ENCODE measurements around the gene INSYN1. TPM values are rescaled to one million over a fixed set of nuclear protein-coding genes. Genes with fewer than 3 reads are reported as not detected.

The INSYN1 gene
- total and polyA plus RNA-seq, 2 of the 13 experiments (the other 11 are each of a cell fraction or from before 2014, with no cell fraction given), result not detected

DNA sequence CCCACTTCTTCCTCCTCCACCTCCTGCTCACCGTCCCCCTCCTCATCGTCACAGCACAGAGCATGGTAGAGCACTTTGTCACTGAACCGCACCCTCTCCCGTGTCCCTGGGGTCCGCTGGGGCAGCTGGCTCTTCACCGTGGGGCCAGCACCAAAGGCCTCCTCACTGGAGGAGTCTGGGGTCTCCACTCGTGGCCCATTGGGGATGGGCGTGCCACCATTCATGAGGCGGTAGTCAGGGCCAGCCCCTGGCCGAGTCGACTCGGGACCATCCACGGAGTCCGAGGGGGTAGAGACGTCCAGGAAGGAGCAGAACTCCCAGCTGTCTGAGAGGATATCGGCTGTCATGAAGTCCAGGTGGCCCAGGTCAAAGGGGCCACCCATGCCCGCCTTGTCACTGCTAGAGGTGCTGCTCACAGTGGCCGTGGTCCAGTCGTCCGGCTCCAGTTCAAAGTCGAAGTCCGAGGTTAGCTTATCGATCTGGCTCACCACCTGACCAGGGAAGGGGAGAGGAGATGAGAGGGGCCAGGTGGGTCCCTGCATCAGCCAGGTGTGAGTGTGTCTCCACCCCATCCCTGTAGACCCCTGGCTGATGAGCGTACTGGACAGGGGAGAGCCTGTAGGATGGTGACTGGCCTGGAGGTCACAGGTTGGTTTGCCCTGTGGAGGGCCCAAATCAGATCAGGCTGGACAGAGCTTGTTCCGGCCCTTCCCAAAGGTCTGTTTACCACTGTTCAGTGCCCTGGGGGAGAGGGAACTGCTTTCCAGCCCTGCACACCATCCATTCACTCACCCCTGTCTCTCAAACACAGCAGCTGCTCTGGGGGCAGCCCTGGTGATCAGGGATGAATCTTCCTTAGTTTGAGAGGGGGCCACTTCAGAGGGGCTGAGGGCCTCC, 12.8 kb downstream of the INSYN1 start (continued):
- TF ChIP-seq, protein P1, sequence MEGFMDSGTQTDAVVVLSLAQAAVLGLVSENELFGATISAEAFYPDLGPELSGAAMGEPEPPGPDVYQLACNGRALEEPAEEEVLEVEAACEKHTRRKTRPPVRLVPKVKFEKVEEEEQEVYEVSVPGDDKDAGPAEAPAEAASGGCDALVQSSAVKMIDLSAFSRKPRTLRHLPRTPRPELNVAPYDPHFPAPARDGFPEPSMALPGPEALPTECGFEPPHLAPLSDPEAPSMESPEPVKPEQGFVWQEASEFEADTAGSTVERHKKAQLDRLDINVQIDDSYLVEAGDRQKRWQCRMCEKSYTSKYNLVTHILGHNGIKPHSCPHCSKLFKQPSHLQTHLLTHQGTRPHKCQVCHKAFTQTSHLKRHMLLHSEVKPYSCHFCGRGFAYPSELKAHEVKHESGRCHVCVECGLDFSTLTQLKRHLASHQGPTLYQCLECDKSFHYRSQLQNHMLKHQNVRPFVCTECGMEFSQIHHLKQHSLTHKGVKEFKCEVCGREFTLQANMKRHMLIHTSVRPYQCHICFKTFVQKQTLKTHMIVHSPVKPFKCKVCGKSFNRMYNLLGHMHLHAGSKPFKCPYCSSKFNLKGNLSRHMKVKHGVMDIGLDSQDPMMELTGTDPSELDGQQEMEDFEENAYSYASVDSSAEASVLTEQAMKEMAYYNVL (CRISPR knock-in tag; IDR thresholded peaks at IDR 0.05; ENCODE audit: borderline replicate concordance), result no peak
- TF ChIP-seq MAZ (IDR thresholded peaks at IDR 0.05; ENCODE audit: borderline replicate concordance, low read depth, low read length) (no peak), MAZ (CRISPR knock-in tag; IDR thresholded peaks at IDR 0.05; ENCODE audit: low read depth) (no peak), HNF4A (CRISPR knock-in tag; IDR thresholded peaks at IDR 0.05) (peak; percentile 85), MTA1 (CRISPR knock-in tag; IDR thresholded peaks at IDR 0.05; ENCODE audit: borderline replicate concordance) (peak; percentile 84; the same call in 1 of the 2 replicates), TEAD2 (CRISPR knock-in tag; IDR thresholded peaks at IDR 0.05) (no peak), KAT2B (IDR thresholded peaks at IDR 0.05; ENCODE audit: borderline replicate concordance, low read depth, low read length) (peak; percentile 43; the same call in 1 of the 2 replicates), ZNF317 (CRISPR knock-in tag; IDR thresholded peaks at IDR 0.05) (peak; percentile 89; the same call in 1 of the 2 replicates), ZBTB7B (CRISPR knock-in tag; IDR thresholded peaks at IDR 0.05) (0 out of 2 replicates have a peak, but pooled peaks have one; percentile 26), ZEB1 (IDR thresholded peaks at IDR 0.05; ENCODE audit: insufficient replicate concordance, low read depth) (peak; percentile 78), BORCS8-MEF2B (CRISPR knock-in tag; IDR thresholded peaks at IDR 0.05) (no peak), ZBTB38 (CRISPR knock-in tag; IDR thresholded peaks at IDR 0.05) (no peak), ZNF496 (CRISPR knock-in tag; IDR thresholded peaks at IDR 0.05; ENCODE audit: insufficient replicate concordance) (no peak), NR2C2 (CRISPR knock-in tag; IDR thresholded peaks at IDR 0.05; ENCODE audit: borderline replicate concordance) (0 out of 2 replicates have a peak, but pooled peaks have one; percentile 17), ELF1 (CRISPR knock-in tag; IDR thresholded peaks at IDR 0.05) (no peak)
- TF ChIP-seq, protein P2, sequence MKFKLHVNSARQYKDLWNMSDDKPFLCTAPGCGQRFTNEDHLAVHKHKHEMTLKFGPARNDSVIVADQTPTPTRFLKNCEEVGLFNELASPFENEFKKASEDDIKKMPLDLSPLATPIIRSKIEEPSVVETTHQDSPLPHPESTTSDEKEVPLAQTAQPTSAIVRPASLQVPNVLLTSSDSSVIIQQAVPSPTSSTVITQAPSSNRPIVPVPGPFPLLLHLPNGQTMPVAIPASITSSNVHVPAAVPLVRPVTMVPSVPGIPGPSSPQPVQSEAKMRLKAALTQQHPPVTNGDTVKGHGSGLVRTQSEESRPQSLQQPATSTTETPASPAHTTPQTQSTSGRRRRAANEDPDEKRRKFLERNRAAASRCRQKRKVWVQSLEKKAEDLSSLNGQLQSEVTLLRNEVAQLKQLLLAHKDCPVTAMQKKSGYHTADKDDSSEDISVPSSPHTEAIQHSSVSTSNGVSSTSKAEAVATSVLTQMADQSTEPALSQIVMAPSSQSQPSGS (CRISPR knock-in tag; IDR thresholded peaks at IDR 0.05), result no peak
- TF ChIP-seq, protein P3, sequence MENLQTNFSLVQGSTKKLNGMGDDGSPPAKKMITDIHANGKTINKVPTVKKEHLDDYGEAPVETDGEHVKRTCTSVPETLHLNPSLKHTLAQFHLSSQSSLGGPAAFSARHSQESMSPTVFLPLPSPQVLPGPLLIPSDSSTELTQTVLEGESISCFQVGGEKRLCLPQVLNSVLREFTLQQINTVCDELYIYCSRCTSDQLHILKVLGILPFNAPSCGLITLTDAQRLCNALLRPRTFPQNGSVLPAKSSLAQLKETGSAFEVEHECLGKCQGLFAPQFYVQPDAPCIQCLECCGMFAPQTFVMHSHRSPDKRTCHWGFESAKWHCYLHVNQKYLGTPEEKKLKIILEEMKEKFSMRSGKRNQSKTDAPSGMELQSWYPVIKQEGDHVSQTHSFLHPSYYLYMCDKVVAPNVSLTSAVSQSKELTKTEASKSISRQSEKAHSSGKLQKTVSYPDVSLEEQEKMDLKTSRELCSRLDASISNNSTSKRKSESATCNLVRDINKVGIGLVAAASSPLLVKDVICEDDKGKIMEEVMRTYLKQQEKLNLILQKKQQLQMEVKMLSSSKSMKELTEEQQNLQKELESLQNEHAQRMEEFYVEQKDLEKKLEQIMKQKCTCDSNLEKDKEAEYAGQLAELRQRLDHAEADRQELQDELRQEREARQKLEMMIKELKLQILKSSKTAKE (CRISPR knock-in tag; IDR thresholded peaks at IDR 0.05; ENCODE audit: borderline replicate concordance), result 0 out of 2 replicates have a peak, but pooled peaks have one; percentile 14
- TF ChIP-seq, protein P4, sequence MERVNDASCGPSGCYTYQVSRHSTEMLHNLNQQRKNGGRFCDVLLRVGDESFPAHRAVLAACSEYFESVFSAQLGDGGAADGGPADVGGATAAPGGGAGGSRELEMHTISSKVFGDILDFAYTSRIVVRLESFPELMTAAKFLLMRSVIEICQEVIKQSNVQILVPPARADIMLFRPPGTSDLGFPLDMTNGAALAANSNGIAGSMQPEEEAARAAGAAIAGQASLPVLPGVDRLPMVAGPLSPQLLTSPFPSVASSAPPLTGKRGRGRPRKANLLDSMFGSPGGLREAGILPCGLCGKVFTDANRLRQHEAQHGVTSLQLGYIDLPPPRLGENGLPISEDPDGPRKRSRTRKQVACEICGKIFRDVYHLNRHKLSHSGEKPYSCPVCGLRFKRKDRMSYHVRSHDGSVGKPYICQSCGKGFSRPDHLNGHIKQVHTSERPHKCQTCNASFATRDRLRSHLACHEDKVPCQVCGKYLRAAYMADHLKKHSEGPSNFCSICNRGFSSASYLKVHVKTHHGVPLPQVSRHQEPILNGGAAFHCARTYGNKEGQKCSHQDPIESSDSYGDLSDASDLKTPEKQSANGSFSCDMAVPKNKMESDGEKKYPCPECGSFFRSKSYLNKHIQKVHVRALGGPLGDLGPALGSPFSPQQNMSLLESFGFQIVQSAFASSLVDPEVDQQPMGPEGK (CRISPR knock-in tag; IDR thresholded peaks at IDR 0.05), result no peak

Measured in HepG2 (cell line).